ENCODE results near the gene GRPEL1. TPM values are rescaled to one million over a fixed set of nuclear protein-coding genes. Genes with fewer than 3 reads are reported as not detected.

GRPEL1 gene
- total RNA-seq, 1 experiment from 2014 or later, result 82.9 TPM

DNA sequence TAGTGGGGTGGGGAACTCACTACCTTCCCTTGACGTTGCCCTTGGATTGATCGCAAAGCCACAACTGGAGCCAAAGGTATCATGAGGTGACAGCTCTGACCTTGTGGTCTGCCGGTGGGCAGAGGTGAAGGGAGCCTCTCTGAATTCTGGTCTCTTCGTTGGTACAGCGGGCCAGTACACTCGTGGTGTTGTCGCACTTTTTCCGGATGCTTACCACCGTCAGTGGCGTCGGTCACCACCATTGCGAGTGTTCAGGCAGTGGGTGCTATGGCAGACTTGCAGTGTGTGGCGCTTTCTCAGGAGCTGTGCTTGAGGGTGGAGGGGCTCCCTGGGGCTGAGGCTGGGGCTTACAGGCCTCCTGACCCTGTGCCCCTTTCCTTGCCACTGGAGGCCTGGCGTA is 5.2 kb upstream of the GRPEL1 start:
- H3K27ac Mint-ChIP-seq (ENCODE audit: low read depth, unreplicated experiment), result no peak overlapping the region
- DNase-seq (ENCODE audit: unreplicated experiment), result no peak
- ChIA-PET POLR2A (interaction anchor here (0.6 kb wide), 1 partner anchor 27 kb away, joined by 3 read pairs; no protein-coding TSS in a partner anchor), CTCF (interaction anchor here (0.6 to 7.3 kb wide), 8 partner anchors 10 to 353 kb away, joined by 3 to 74 read pairs (median 4); partner anchors contain the start of gene TADA2B)
- no peak overlapping the region for H3K4me3 Mint-ChIP-seq (ENCODE audit: unreplicated experiment)
- H3K9me3 Mint-ChIP-seq (ENCODE audit: unreplicated experiment), result no peaks in the 10 kb centered on the region
- H3K36me3 Mint-ChIP-seq (ENCODE audit: insufficient read depth, unreplicated experiment), result no peaks in the 10 kb centered on the region
- TF ChIP-seq, protein P1, sequence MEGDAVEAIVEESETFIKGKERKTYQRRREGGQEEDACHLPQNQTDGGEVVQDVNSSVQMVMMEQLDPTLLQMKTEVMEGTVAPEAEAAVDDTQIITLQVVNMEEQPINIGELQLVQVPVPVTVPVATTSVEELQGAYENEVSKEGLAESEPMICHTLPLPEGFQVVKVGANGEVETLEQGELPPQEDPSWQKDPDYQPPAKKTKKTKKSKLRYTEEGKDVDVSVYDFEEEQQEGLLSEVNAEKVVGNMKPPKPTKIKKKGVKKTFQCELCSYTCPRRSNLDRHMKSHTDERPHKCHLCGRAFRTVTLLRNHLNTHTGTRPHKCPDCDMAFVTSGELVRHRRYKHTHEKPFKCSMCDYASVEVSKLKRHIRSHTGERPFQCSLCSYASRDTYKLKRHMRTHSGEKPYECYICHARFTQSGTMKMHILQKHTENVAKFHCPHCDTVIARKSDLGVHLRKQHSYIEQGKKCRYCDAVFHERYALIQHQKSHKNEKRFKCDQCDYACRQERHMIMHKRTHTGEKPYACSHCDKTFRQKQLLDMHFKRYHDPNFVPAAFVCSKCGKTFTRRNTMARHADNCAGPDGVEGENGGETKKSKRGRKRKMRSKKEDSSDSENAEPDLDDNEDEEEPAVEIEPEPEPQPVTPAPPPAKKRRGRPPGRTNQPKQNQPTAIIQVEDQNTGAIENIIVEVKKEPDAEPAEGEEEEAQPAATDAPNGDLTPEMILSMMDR (IDR thresholded peaks at IDR 0.05; ENCODE audit: unreplicated experiment), result no peak
- no TSS peak for BruUV-seq (replicated peaks)
- intact Hi-C loops (cut with micrococcal nuclease), result loop anchor here (5.0 kb wide), 2 partner anchors 181 to 201 kb away; no protein-coding TSS in a partner anchor
- H3K4me1 Mint-ChIP-seq (ENCODE audit: insufficient read depth, unreplicated experiment), result peaks cover 7% of the 10 kb centered on the region
- H3K27me3 Mint-ChIP-seq (ENCODE audit: insufficient read depth, unreplicated experiment), result peaks cover 14% of the 10 kb centered on the region

DNA sequence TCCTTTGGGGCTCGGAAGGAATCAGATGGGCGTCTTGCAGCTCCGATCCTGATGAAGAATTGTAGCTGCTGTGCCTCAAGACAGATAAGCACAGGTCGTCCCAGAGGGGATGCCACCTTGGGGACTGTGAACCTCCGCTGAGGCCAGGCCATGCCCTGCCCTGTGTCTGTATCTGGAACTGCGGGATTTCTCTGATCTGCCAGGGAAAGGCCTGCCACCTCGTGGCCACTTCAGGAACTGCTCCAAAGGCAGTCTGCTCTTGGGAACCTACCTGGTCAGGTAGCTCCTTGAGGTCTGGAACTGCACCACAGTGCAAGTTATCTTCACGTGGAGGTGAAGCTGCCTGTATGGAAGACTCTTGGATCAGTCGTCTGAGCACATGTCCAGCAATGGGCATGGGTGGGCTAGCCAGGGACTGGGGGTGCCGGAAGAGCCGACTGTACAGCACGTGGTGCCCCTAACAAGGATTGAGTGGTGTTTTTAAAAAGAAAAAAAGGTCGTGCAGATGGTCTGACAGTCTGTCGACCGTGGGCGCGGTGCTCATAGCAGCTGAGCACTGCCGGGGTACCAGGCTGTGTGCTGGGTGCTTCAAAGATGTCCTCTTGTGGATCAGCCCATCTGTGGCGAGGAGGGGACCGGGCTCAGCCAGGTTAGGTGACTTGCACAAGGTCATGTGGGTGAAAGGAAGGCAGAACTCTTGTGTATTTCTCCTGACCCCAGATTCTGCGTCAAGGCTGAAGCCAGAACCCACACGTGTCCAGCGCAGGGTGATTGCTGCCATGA is 3.1 kb upstream of the GRPEL1 start:
- H3K9me3 Mint-ChIP-seq (ENCODE audit: unreplicated experiment), result no peaks in the 10 kb centered on the region
- peaks cover 14% of the 10 kb centered on the region for H3K27me3 Mint-ChIP-seq (ENCODE audit: insufficient read depth, unreplicated experiment)
- ChIA-PET CTCF (interaction anchor here (0.6 to 13.0 kb wide), 50 partner anchors 9 to 433 kb away, joined by 3 to 98 read pairs (median 4); partner anchors contain the start of gene TADA2B), POLR2A (interaction anchor here (0.5 to 8.0 kb wide), 11 partner anchors 27 to 396 kb away, joined by 3 to 165 read pairs (median 4); partner anchors contain the start of genes BLOC1S4, TADA2B and TBC1D14)
- TF ChIP-seq, protein P1 (IDR thresholded peaks at IDR 0.05; ENCODE audit: unreplicated experiment), result peak; percentile 94
- H3K4me3 Mint-ChIP-seq (ENCODE audit: unreplicated experiment), result no peak overlapping the region
- no peak overlapping the region for H3K27ac Mint-ChIP-seq (ENCODE audit: low read depth, unreplicated experiment)
- peaks cover 13% of the 10 kb centered on the region for H3K4me1 Mint-ChIP-seq (ENCODE audit: insufficient read depth, unreplicated experiment)
- BruUV-seq (replicated peaks), result no TSS peak
- H3K36me3 Mint-ChIP-seq (ENCODE audit: insufficient read depth, unreplicated experiment), result no peaks in the 10 kb centered on the region
- peak; percentile 78 for DNase-seq (ENCODE audit: unreplicated experiment)
- intact Hi-C loops (cut with micrococcal nuclease), result loop anchor here (1.0 to 5.0 kb wide), 4 partner anchors 97 to 351 kb away; no protein-coding TSS in a partner anchor

DNA sequence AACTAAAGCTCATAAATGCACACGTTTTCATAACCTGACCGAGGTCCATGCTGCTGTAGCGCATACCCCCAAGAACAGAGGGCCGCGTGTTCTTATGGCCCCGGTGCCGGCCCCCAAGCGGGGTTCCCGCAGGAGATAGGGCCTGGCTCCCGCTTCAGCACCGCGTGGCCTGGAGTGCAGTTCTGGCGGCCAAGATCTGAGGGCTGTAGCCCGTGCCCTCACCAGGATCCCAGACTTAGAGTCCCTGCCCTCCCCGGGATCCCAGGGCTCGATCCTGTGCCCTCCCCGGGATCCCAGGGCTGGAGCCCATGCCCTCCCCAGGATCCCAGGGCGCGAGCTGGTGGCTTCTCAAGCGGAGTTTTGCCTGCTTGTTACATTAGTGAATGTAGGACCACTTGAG is 1.0 kb upstream of the GRPEL1 start:
- TF ChIP-seq, protein P1 (IDR thresholded peaks at IDR 0.05; ENCODE audit: unreplicated experiment), result no peak

More for the DNA sequence above, 1.0 kb upstream of the GRPEL1 start:
- Mint-ChIP-seq H3K27ac (ENCODE audit: low read depth, unreplicated experiment) (no peak overlapping the region), H3K9me3 (ENCODE audit: unreplicated experiment) (no peaks in the 10 kb centered on the region), H3K27me3 (ENCODE audit: insufficient read depth, unreplicated experiment) (peaks cover 14% of the 10 kb centered on the region), H3K36me3 (ENCODE audit: insufficient read depth, unreplicated experiment) (peaks cover 17% of the 10 kb centered on the region), H3K4me3 (ENCODE audit: unreplicated experiment) (peak overlapping the region; percentile 90), H3K4me1 (ENCODE audit: insufficient read depth, unreplicated experiment) (peaks cover 21% of the 10 kb centered on the region)
- CTCF ChIA-PET, result interaction anchor here (0.6 to 13.0 kb wide), 15 partner anchors 9 to 394 kb away, joined by 3 to 98 read pairs (median 4); partner anchors contain the start of gene TADA2B
- intact Hi-C loops (cut with micrococcal nuclease), result loop anchor here (1.0 kb wide), 2 partner anchors 82 to 160 kb away; partner anchors contain the start of gene TBC1D14
- POLR2A ChIA-PET, result interaction anchor here (0.6 to 8.0 kb wide), 19 partner anchors 9 to 498 kb away, joined by 3 to 165 read pairs (median 11); partner anchors contain the start of genes BLOC1S4, TADA2B and TBC1D14
- no peak for DNase-seq (ENCODE audit: unreplicated experiment)
- no TSS peak for BruUV-seq (replicated peaks)

Measured in MCF 10A (cell line).